ENCODE results near the gene PEX7.
A peak's percentile ranks its signal among the peaks of the same experiment; 100 is the strongest.

Gene PEX7

GRCh38 chr6:136921381-136921935, 99.1 kb downstream of the PEX7 start:
- Histone ChIP-seq H3K9ac (ENCODE audit: low read length) (no peak overlapping the region), H3K4ac (ENCODE audit: low read depth in 1 of 2, low read length in 2 of 2) (no peak overlapping the region), H2BK120ac (ENCODE audit: low read depth, low read length) (no peak overlapping the region)

GRCh38 chr6:136921936-136922684, 99.7 kb downstream of the PEX7 start, which contains the start of gene SLC35D3:
Gene SLC35D3 (plus strand): TSS chr6:136922301. CDS start chr6:136922429, 128 bp downstream.
- peaks cover 27 to 71% of the 10 kb centered on the region in 2 experiments for H3K27me3 ChIP-seq (ENCODE audit: control insufficient read depth in 1 of 2, insufficient read depth in 1 of 2, low read length in 2 of 2)
- H3K79me1 ChIP-seq (replicated peaks; ENCODE audit: low read length, poor library complexity, severe bottlenecking), result no peaks in the 10 kb centered on the region
- no peak within 1 kb of the TSS for H2BK5ac ChIP-seq (ENCODE audit: low read depth, low read length, poor library complexity, severe bottlenecking)
- H3K9ac ChIP-seq (ENCODE audit: low read length), result no peak within 1 kb of the TSS
- H2AFZ ChIP-seq (ENCODE audit: low read depth, low read length), result no peak within 1 kb of the TSS
- WGBS, result under 1% methylated on average over 61 of the region's 86 CpGs
- peak; percentile 30 for DNase-seq
- no peak within 1 kb of the TSS for H4K8ac ChIP-seq (ENCODE audit: low read length)
- H3K4me3 ChIP-seq (ENCODE audit: insufficient read depth in 1 of 2, low read depth in 1 of 2, low read length in 2 of 2), result peak within 1 kb of the TSS; percentile 35 to 69
- H3K14ac ChIP-seq (ENCODE audit: low read length in 2 of 2), result peak within 1 kb of the TSS in 1 of 2 experiments; percentile 64
- peaks cover 22% of the 10 kb centered on the region for H3K4me1 ChIP-seq (ENCODE audit: control insufficient read depth, insufficient read depth, low read depth, low read length)
- H3K4ac ChIP-seq (ENCODE audit: low read depth in 1 of 2, low read length in 2 of 2), result no peak within 1 kb of the TSS
- no peak within 1 kb of the TSS for H3K18ac ChIP-seq (ENCODE audit: low read depth in 1 of 2, low read length in 2 of 2)
- no peaks in the 10 kb centered on the region for H3K36me3 ChIP-seq (ENCODE audit: control insufficient read depth in 1 of 2, insufficient read depth in 2 of 2, low read depth in 1 of 2, low read length in 2 of 2)
- peak within 1 kb of the TSS; percentile 39 for H2BK15ac ChIP-seq (ENCODE audit: low read depth, poor library complexity, severe bottlenecking)
- no peak within 1 kb of the TSS for H3K27ac ChIP-seq (ENCODE audit: low read length, poor library complexity, severe bottlenecking)
- no peak within 1 kb of the TSS for H2BK12ac ChIP-seq (ENCODE audit: low read length in 2 of 2)
- H3K4me2 ChIP-seq (ENCODE audit: low read length, poor library complexity, severe bottlenecking), result peak within 1 kb of the TSS; percentile 96
- H2BK120ac ChIP-seq (ENCODE audit: low read depth, low read length), result no peak within 1 kb of the TSS
- peak within 1 kb of the TSS in 1 of 2 experiments; percentile 9 for H3K23ac ChIP-seq (ENCODE audit: low read length in 2 of 2)
- H3K9me3 ChIP-seq (ENCODE audit: control insufficient read depth, low read length), result no peaks in the 10 kb centered on the region
- H4K91ac ChIP-seq (ENCODE audit: low read length), result peak within 1 kb of the TSS; percentile 10
- H2AK5ac ChIP-seq (ENCODE audit: low read length, severe bottlenecking), result no peak within 1 kb of the TSS

More at GRCh38 chr6:136921381-136921935, 99.1 kb downstream of the PEX7 start:
- Histone ChIP-seq H2AFZ (ENCODE audit: low read depth, low read length) (no peak overlapping the region), H3K79me1 (replicated peaks; ENCODE audit: low read length, poor library complexity, severe bottlenecking) (no peaks in the 10 kb centered on the region), H3K4me2 (ENCODE audit: low read length, poor library complexity, severe bottlenecking) (peak overlapping the region; percentile 96), H4K8ac (ENCODE audit: low read length) (no peak overlapping the region), H2AK5ac (ENCODE audit: low read length, severe bottlenecking) (no peak overlapping the region), H3K27ac (ENCODE audit: low read length, poor library complexity, severe bottlenecking) (no peak overlapping the region), H2BK5ac (ENCODE audit: low read depth, low read length, poor library complexity, severe bottlenecking) (no peak overlapping the region), H3K18ac (ENCODE audit: low read depth in 1 of 2, low read length in 2 of 2) (no peak overlapping the region), H3K36me3 (ENCODE audit: control insufficient read depth in 1 of 2, insufficient read depth in 2 of 2, low read depth in 1 of 2, low read length in 2 of 2) (no peaks in the 10 kb centered on the region), H3K4me1 (ENCODE audit: control insufficient read depth, insufficient read depth, low read depth, low read length) (peaks cover 22% of the 10 kb centered on the region), H3K4me3 (ENCODE audit: insufficient read depth in 1 of 2, low read depth in 1 of 2, low read length in 2 of 2) (peak overlapping the region; percentile 35 to 69), H3K27me3 (ENCODE audit: control insufficient read depth in 1 of 2, insufficient read depth in 1 of 2, low read length in 2 of 2) (peaks cover 27 to 71% of the 10 kb centered on the region in 2 experiments), H3K23ac (ENCODE audit: low read length in 2 of 2) (peak overlapping the region in 1 of 2 experiments; percentile 9), H3K14ac (ENCODE audit: low read length in 2 of 2) (no peak overlapping the region), H3K9me3 (ENCODE audit: control insufficient read depth, low read length) (no peaks in the 10 kb centered on the region), H2BK15ac (ENCODE audit: low read depth, poor library complexity, severe bottlenecking) (no peak overlapping the region), H2BK12ac (ENCODE audit: low read length in 2 of 2) (no peak overlapping the region), H4K91ac (ENCODE audit: low read length) (no peak overlapping the region)
- 1% methylated on average over 49 of the region's 59 CpGs for WGBS
- peak; percentile 41 for DNase-seq

- H2AK5ac ChIP-seq (ENCODE audit: low read length, severe bottlenecking), result no peak overlapping the region
- peak overlapping the region; percentile 96 for H3K4me2 ChIP-seq (ENCODE audit: low read length, poor library complexity, severe bottlenecking)
- H3K4me1 ChIP-seq (ENCODE audit: control insufficient read depth, insufficient read depth, low read depth, low read length), result peaks cover 22% of the 10 kb centered on the region
- no peak for DNase-seq
- no peak overlapping the region for H3K18ac ChIP-seq (ENCODE audit: low read depth in 1 of 2, low read length in 2 of 2)
- H3K4ac ChIP-seq (ENCODE audit: low read depth in 1 of 2, low read length in 2 of 2), result no peak overlapping the region
- H3K79me1 ChIP-seq (replicated peaks; ENCODE audit: low read length, poor library complexity, severe bottlenecking), result no peaks in the 10 kb centered on the region
- H2BK15ac ChIP-seq (ENCODE audit: low read depth, poor library complexity, severe bottlenecking), result peak overlapping the region; percentile 39
- H2BK5ac ChIP-seq (ENCODE audit: low read depth, low read length, poor library complexity, severe bottlenecking), result no peak overlapping the region
- no peak overlapping the region for H3K23ac ChIP-seq (ENCODE audit: low read length in 2 of 2)
- peaks cover 27 to 71% of the 10 kb centered on the region in 2 experiments for H3K27me3 ChIP-seq (ENCODE audit: control insufficient read depth in 1 of 2, insufficient read depth in 1 of 2, low read length in 2 of 2)
- H3K9ac ChIP-seq (ENCODE audit: low read length), result no peak overlapping the region
- no peak overlapping the region for H4K91ac ChIP-seq (ENCODE audit: low read length)
- H3K36me3 ChIP-seq (ENCODE audit: control insufficient read depth in 1 of 2, insufficient read depth in 2 of 2, low read depth in 1 of 2, low read length in 2 of 2), result no peaks in the 10 kb centered on the region
- H2BK12ac ChIP-seq (ENCODE audit: low read length in 2 of 2), result no peak overlapping the region
- WGBS, result 4% methylated on average over 23 of the region's 29 CpGs
- H2BK120ac ChIP-seq (ENCODE audit: low read depth, low read length), result no peak overlapping the region
- no peaks in the 10 kb centered on the region for H3K9me3 ChIP-seq (ENCODE audit: control insufficient read depth, low read length)
- no peak overlapping the region for H4K8ac ChIP-seq (ENCODE audit: low read length)
- no peak overlapping the region for H2AFZ ChIP-seq (ENCODE audit: low read depth, low read length)
- peak overlapping the region; percentile 35 to 69 for H3K4me3 ChIP-seq (ENCODE audit: insufficient read depth in 1 of 2, low read depth in 1 of 2, low read length in 2 of 2)
- H3K27ac ChIP-seq (ENCODE audit: low read length, poor library complexity, severe bottlenecking), result no peak overlapping the region
- H3K14ac ChIP-seq (ENCODE audit: low read length in 2 of 2), result peak overlapping the region in 1 of 2 experiments; percentile 64
These were observed 100.3 kb downstream of the PEX7 start for GRCh38 chr6:136922685-136923006.

GRCh38 chr6:136923116-136923953, 100.9 kb downstream of the PEX7 start:
- H3K14ac ChIP-seq (ENCODE audit: low read length in 2 of 2), result no peak overlapping the region
- no peak overlapping the region for H2BK15ac ChIP-seq (ENCODE audit: low read depth, poor library complexity, severe bottlenecking)
- WGBS, result 44% methylated on average over 57 of the region's 65 CpGs
- no peaks in the 10 kb centered on the region for H3K36me3 ChIP-seq (ENCODE audit: control insufficient read depth in 1 of 2, insufficient read depth in 2 of 2, low read depth in 1 of 2, low read length in 2 of 2)
- no peaks in the 10 kb centered on the region for H3K9me3 ChIP-seq (ENCODE audit: control insufficient read depth, low read length)
- no peaks in the 10 kb centered on the region for H3K79me1 ChIP-seq (replicated peaks; ENCODE audit: low read length, poor library complexity, severe bottlenecking)
- H3K9ac ChIP-seq (ENCODE audit: low read length), result no peak overlapping the region
- no peak overlapping the region for H2BK12ac ChIP-seq (ENCODE audit: low read length in 2 of 2)
- H3K27ac ChIP-seq (ENCODE audit: low read length, poor library complexity, severe bottlenecking), result no peak overlapping the region
- H2AFZ ChIP-seq (ENCODE audit: low read depth, low read length), result no peak overlapping the region
- no peak overlapping the region for H2AK5ac ChIP-seq (ENCODE audit: low read length, severe bottlenecking)
- H3K18ac ChIP-seq (ENCODE audit: low read depth in 1 of 2, low read length in 2 of 2), result no peak overlapping the region
- H3K4me3 ChIP-seq (ENCODE audit: insufficient read depth in 1 of 2, low read depth in 1 of 2, low read length in 2 of 2), result no peak overlapping the region
- peak overlapping the region in 1 of 2 experiments; percentile 5 for H3K23ac ChIP-seq (ENCODE audit: low read length in 2 of 2)
- no peak overlapping the region for H4K8ac ChIP-seq (ENCODE audit: low read length)
- no peak overlapping the region for H4K91ac ChIP-seq (ENCODE audit: low read length)
- no peak overlapping the region for H3K4me2 ChIP-seq (ENCODE audit: low read length, poor library complexity, severe bottlenecking)
- no peak overlapping the region for H2BK120ac ChIP-seq (ENCODE audit: low read depth, low read length)
- no peak overlapping the region for H2BK5ac ChIP-seq (ENCODE audit: low read depth, low read length, poor library complexity, severe bottlenecking)
- DNase-seq, result no peak
- H3K27me3 ChIP-seq (ENCODE audit: control insufficient read depth in 1 of 2, insufficient read depth in 1 of 2, low read length in 2 of 2), result peaks cover 27 to 71% of the 10 kb centered on the region in 2 experiments
- H3K4ac ChIP-seq (ENCODE audit: low read depth in 1 of 2, low read length in 2 of 2), result no peak overlapping the region
- H3K4me1 ChIP-seq (ENCODE audit: control insufficient read depth, insufficient read depth, low read depth, low read length), result peaks cover 22% of the 10 kb centered on the region
